HG03442 (cell line): ENCODE results near the gene RADX.
"Not testable (repeated sequence)": the region's sequence is repeated elsewhere in the genome, so short reads cannot be mapped to it uniquely, and the experiment has no call there.

Source experiments
- ATAC-seq: cut with Tn5 transposase; IDR thresholded peaks from one replicate; pipeline ENCODE4 v1.9.1; 2021; ENCODE audit warnings: mild to moderate bottlenecking, moderate library complexity; ENCODE audit not compliant: unreplicated experiment

Gene RADX

GRCh38 chrX:106611679-106612392 is at the start of gene RADX:
Gene RADX (plus strand): TSS chrX:106611978. CDS start chrX:106612081, 103 bp downstream.
- ATAC-seq: peak; percentile 98

GRCh38 chrX:106564986-106565385 is 46.8 kb upstream of the RADX start:
- ATAC-seq: no peak

- ATAC-seq: no peak
Observed at GRCh38 chrX:106566362-106566761, 45.4 kb upstream of the RADX start.

- no peak for ATAC-seq
Observed at GRCh38 chrX:106581856-106582255, 29.9 kb upstream of the RADX start.

- no peak for ATAC-seq
Observed at GRCh38 chrX:106585478-106585877, 26.3 kb upstream of the RADX start.

GRCh38 chrX:106588801-106589200 is 23.0 kb upstream of the RADX start:
- ATAC-seq: no peak

- ATAC-seq: peak; percentile 46
Observed at GRCh38 chrX:106599411-106599810, 12.4 kb upstream of the RADX start.

- no peak for ATAC-seq
Observed at GRCh38 chrX:106606571-106606970, 5.2 kb upstream of the RADX start.

- no peak for ATAC-seq
Observed at GRCh38 chrX:106608016-106608415, 3.8 kb upstream of the RADX start.

- peak; percentile 6 for ATAC-seq
Observed at GRCh38 chrX:106611317-106611678, 480 bp upstream of the RADX start.

- peak; percentile 12 for ATAC-seq
Observed at GRCh38 chrX:106612393-106612763, 600 bp downstream of the RADX start.

- no peak for ATAC-seq
Observed at GRCh38 chrX:106613277-106613676, 1.5 kb downstream of the RADX start.

GRCh38 chrX:106615041-106615440 is 3.3 kb downstream of the RADX start:
- ATAC-seq: no peak

GRCh38 chrX:106619797-106620196 is 8.0 kb downstream of the RADX start:
- ATAC-seq: no peak

GRCh38 chrX:106621836-106622235 is 10.1 kb downstream of the RADX start:
- no peak for ATAC-seq

GRCh38 chrX:106626789-106627188 is 15.0 kb downstream of the RADX start:
- no peak for ATAC-seq

GRCh38 chrX:106631615-106632014 is 19.8 kb downstream of the RADX start:
- no peak for ATAC-seq

GRCh38 chrX:106649523-106650428 is 38.0 kb downstream of the RADX start:
- ATAC-seq: peak; percentile 98

GRCh38 chrX:106653625-106654024 is 41.8 kb downstream of the RADX start:
- not testable (repeated sequence) for ATAC-seq

GRCh38 chrX:106670631-106671030 is 58.9 kb downstream of the RADX start:
- no peak for ATAC-seq

GRCh38 chrX:106672527-106672926 is 60.7 kb downstream of the RADX start:
- no peak for ATAC-seq

GRCh38 chrX:106680716-106681115 is 68.9 kb downstream of the RADX start:
- no peak for ATAC-seq
